ENCODE measurements around the gene BABAM2.

BABAM2 gene

DNA sequence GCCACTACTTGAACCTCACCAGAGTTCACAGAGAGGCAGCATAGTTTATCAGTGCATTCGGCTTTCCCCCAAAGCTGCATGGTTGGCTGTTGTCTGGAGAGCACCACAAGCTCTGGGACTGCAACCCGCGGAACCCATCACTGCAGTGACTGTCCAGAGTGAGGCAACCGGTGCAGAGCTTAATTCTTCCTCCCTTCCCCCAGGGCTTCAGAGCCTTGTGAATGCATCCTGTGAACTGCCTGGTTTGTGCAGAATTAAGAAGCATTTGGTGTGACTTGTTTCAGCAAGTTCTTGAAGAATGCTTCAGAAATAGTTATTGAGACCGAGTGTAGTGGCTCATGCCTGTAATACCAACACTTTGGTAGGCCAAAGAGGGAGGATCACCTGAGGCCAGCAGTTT is 402.9 kb downstream of the BABAM2 start:
- DNase-seq: no peak

DNA sequence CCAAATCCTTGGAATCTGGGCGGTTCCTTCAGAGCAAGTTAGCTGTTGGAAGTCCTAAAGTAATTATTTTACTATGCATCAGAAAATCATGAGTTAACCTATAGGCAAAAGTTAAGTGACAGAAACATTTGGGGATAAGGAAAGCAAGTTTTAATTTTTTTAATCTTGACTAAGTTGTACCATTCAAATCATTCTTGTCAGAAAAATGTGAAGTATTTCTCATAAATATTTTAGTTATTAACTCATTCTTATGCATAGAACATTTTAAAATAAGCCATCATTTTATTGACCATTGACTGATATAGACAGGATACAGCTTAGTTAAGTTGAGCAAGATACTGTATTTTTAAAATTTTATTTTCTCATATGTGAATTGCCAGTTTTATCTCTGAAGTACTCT is 403.9 kb downstream of the BABAM2 start:
- DNase-seq: no peak

DNA sequence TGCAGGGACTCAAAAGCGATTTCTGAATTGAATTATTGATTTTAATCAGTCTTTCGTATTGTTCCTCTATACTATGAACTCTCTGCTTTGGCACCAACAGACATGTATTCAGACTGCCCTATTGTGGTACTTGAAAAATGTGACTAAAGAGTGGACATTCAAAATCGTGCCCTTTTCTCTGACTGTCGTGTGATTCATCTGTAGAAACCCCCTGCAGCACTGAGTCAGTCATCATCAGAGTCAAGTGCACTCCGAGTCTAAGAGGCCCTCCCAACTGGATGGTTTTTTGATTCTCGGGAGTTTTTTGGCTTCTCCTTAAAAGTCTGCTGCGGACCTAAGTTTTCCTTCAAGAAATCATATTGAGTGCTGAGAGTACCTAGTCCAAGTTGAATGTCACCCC is 405.7 kb downstream of the BABAM2 start:
- no peak for DNase-seq

DNA sequence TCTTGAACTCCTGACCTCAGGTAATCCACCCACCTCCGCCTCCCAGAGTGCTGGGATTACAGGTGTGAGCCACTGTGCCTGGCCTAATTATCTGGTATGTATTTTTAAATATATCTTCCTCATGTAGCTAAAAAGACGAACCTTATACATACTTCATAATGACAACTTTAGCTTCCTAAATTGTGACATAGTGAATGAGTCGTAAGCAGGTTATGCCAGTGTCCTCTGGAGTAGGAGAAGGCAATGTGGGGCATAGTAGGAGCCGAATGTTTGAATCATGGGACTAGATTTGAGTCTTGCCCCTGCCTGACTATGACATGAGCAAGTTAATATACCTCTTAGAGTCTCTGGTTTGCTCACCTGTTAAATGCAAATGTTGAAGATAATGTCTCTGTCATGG is 406.4 kb downstream of the BABAM2 start:
- DNase-seq: no peak

DNA sequence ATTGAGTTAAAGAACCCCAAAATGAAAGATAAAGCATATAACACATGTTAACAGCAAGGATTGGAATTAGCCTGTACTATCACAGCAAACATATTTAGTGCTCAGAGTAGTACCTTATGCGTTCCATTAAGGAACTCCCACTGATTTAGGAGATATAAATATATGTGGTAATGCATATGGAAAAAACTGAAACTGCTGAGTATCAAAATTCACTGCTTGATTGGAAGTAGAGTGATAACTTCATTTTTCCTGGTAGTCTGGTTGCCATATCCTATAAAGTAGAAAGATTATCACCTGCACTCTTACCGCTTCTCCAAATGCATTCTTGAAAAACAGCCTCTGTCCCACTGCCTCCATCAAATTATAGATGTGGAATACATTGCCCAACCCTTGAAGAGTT is 407.0 kb downstream of the BABAM2 start:
- DNase-seq: no peak

DNA sequence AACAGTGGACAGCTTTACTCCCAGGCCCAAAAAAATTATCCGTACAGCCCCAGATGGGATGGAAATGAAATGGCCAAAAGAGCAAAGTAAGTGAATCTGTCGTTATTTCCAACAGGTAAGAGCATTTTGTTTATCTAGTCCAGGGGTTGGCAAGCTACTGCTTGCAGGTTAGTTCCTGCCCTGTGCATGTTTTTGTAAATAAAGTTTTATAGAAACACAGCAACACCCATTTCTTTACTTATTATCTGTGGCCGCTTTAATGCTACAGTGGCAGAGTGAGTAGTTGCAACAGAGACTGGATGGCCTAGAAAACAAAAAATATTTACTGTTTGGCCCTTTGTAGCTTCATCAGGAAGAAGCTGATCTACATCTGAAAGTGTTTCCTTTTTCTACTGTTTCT is 407.9 kb downstream of the BABAM2 start:
- no peak for DNase-seq

DNA sequence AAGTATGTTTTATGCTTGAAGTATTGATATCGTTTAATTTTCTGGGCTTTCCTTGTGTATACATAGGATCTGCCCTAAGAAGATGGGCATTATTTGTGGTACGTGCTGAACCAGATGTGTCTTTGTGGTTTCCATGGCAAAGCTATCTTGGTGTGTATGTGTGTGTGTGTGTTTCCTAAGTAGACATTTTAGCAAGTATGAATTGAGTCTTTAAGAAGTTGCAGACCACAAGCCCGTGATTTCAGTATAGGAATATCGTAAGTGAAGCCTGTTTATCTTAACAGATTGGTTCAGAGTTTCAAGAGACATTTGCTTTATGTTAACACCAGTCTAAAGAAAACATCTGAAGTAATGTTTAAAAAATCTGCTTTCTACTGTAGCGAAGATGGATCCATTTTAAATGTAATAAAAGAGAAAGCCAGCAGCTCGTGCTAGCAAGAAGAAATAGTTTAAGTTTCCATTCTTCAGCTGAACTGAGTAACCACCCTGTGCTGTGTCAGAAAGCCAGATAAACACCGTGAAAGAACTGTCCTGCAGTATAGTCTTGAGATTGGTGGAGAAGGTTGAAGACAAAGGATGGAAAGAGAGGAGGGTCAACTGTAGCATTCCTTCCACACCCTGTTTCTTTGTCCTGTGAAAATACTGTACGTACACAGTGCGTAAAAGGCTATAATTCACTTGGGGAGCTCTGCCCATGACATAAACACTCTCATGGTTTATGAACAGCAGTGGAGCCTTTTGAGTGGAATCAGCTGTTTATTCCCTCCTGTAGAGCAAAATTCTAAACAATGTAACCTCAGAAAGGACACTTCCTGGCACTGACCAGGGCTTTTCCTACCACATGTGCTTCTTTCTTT is 410.2 kb downstream of the BABAM2 start:
- DNase-seq: no peak

DNA sequence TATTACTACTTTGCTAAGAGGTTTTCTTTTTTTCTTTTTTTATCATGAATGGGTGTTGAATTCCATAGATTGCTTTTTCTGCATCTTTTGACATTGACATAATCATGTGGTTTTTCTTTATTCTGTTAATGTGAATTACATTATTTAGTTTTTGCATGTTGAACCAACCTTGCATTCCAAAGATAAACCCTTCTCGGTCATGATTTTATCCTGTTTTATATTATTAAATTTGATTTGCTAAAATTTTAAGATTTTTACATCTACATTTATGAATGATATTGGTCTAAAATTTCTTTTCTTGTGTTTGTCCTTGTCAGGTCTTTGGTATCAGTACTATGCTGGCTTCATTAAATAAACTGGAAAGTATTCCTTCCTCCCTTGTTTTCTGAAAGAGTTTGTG is 414.7 kb downstream of the BABAM2 start:
- DNase-seq: no peak

DNA sequence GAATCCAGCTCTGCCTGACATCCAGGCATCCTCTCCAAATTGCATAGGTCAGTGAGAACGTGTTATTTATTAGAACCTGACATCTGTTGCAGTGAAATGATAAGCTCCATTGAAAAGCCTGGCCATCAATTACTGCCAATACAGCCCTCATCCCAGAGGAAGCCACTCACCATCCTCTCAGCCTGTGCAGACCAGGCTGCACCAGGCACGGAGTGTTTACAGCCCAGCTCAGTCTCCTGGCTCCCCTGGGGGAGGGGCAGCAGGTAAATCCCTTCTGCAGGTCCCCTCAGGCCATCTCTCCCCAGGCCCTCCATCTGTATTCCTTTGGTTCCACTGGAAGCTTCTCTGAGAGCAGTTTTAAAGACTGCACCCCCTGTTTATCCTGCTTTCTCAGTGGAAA is 419.6 kb downstream of the BABAM2 start:
- DNase-seq: no peak

DNA sequence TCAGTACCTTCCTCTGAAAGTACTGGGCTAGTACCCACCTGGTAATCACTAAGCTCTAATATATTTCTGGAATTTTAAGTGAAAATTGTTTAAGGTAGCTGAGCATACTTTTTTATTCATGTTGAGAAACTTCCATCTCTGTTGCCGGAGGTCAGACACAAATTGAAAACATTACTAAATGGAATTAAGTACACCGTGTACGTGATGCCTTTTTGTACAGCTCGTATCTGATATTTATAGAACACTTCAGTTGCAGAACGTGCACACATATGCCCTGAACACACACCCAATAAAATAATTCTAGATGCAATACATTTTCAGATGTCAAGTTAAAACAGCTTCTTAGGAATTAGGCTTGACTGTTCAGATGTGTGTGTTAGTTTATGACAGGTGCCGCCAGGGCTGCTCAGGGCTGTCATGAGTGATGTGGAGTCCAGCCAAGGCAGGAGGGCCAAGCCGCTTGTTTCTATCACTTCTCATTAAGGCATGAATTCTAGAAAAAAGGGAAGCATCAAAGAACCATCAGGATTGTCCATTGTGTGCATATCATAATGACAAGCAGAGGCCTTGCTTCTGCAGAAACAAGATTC is 421.2 kb downstream of the BABAM2 start:
- DNase-seq: no peak

DNA sequence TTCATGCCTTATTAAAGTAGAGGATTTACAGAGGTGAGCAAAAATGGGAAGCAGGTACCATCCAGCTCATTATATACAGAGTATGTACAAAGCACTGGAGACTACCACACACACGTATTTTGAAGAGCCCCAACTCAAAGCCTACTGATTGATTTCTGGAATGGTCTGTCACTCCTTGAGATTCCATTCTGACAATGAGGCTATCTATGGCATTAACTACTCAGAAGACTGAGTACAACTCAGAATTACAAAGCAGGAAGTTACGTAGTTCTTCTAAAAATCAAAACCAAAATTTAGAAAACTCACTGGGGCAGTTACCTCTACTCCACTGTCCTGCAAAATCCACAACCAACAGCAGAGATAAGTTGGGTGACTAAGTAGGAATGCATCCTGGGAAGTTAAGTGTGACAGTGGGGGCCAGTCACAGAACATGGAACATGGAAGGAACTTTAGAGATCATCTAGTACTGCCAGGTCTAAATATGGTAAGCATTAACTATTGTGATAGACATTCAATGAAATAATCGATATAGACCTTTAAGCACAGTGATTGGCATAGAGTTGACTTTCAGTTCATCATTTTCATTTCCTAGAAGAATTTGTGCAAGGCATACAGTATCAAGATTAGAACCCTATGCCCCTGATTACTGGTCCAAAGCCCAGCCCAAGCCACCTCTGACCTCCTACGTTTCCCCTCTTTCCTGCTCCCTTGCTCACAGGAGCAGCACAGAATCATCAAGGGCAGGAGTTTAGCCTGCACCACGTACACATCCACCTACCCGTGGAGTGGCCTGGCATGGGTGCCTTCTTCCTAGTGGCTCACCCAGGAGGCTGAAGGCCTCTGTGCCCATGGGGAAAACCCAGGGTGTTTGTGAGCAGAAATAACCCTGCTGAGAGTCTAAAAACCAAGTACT is 422.0 kb downstream of the BABAM2 start:
- no peak for DNase-seq

DNA sequence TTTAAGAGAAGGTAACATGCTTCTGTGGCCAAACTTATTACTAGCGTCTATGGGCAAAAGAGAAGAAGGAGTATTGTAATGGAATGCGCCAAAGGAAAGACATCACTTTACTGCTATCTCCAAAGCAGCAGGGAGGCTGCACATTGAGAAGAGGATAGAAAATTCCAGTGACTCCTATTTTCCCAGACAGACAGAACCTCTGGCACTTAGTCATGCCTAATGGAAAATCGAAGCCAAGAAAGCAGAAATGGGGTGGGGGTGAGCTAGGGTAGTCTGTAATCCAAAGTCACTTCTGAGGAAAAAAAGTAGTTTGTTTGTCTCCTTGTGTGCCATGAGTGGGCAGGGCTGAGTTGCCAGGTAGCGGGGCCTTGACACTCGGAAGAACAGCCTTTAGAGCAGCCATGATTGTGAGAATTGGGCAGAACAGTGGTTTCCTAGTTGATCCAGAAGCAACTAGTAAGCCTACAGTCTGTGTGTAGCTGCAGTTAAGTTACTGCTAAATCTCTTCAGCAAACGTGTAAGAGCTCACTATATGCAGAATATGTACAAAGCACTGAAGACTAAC is 422.8 kb downstream of the BABAM2 start:
- no peak for DNase-seq

DNA sequence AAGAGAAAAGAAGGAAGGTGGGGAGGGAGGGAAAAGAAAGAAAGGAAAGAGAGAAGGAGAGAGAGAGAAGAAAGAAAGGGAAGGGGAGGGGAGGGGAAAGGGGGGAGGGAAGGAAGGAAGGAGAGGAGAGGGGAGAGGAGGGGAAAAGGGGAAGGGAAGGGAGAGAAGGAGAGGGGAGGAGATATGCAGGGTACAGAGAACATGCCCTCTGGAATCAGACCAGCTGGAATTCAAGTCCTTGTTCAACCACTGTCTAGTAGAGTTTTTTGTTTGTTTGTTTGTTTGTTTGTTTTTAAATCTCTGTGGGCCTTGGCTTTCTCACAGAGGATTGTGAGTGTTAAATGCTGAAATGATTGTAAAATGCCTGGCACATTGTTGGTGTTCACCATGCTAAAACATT is 424.4 kb downstream of the BABAM2 start:
- DNase-seq: no peak

DNA sequence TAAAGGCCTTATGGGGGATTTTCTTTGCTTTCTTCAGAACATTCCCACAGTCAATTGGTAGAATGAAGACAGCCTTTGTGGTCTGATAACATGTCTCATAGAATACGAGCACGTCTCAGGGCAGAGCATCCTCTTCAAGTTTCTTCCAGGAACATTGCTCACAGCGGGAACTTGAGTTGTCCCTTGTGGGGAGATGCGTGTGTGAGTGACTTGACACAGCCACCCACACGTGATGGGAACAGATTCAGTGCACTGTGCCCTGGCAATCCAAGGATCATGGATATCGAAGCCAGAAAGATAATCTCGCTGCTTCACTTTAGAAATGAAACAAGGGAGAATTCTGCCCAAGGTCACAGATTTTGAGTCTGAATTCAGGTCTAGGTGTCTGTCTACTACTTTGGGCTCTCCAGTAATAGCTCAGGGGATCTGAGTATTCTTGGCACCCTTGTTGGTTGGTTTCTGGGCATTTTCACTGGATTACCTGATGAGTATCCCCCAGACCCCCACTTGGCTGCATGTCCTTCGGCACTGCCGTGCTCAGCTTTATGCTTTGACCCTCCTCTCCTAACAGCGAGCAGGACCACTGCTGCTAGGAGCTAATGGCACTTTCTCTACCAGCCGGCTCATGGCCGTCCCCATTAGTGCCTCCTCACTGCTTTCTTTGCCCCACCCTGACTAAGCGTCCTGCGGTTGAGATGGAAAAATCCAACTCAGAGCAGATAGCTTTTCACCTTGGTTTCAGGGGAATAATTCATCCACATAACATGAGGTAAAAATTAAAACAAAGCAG is 426.2 kb downstream of the BABAM2 start:
- DNase-seq: no peak

DNA sequence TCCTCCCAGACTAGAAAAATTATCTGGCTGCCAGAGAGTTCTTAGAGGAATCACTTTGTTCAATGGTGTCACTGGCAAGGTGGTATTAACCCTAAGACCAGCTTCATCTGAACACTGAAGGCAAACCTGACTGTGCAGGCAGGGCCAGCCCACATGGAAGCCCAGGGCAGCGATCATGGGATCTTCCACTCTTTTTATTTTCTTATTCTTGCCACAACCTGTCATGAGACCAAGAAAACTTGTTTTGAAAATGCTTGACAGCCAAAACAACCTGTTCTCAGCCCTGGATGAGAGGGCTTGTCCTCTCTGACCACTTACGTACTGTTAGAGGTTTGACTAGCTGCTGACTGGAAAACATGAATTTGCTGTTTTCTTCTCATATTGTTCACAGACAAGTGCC is 426.9 kb downstream of the BABAM2 start:
- no peak for DNase-seq

DNA sequence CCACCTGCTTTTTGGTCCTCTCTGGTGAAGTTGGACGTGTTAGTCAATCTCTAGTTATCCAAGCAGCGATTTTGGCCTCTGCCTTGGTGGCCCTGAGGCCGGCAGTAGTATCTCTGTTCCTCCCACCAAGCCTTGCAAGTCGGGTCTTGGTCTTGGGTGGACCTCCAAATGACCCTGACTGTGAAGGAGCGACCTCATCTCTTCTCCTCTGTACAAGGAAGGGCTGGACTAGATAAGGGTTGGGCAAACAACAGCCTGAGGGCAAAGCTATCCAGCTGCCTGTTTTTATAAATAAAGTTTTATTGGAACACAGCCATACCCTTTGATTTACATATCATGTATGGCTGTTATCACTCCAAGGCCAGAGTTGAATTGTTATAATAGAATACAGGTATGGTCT is 427.5 kb downstream of the BABAM2 start:
- DNase-seq: no peak

DNA sequence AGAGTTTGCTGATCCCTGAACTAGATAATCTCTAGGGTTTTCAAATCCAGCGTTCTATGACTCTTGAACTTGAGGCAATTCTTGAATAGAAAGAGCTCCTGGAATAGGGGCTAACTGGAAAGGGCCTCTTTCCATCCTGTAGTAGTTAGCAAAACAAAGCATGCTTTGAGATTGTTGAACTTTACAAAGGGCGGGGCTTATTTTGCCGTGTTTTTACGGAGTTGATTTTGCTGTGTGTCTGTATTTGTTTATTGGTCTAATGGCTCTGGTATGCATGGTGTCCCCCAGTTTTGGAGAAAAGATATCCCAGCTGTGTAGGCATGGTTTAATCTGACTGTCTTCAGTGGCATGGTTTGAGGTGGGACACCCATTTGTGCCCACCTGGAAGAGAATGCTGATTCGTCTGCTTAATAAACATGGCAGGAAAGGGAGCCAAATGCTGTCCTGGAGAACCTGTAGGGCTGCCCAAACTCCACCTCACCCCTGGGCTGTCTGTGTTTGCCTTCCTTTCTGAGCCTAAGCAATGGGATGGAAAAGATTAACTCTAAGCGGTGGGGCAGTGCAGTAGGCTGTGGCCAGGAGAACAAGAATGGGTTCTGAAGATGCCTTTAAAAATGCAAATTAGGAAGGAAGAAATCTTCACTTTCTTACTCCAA is 428.1 kb downstream of the BABAM2 start:
- DNase-seq: no peak

DNA sequence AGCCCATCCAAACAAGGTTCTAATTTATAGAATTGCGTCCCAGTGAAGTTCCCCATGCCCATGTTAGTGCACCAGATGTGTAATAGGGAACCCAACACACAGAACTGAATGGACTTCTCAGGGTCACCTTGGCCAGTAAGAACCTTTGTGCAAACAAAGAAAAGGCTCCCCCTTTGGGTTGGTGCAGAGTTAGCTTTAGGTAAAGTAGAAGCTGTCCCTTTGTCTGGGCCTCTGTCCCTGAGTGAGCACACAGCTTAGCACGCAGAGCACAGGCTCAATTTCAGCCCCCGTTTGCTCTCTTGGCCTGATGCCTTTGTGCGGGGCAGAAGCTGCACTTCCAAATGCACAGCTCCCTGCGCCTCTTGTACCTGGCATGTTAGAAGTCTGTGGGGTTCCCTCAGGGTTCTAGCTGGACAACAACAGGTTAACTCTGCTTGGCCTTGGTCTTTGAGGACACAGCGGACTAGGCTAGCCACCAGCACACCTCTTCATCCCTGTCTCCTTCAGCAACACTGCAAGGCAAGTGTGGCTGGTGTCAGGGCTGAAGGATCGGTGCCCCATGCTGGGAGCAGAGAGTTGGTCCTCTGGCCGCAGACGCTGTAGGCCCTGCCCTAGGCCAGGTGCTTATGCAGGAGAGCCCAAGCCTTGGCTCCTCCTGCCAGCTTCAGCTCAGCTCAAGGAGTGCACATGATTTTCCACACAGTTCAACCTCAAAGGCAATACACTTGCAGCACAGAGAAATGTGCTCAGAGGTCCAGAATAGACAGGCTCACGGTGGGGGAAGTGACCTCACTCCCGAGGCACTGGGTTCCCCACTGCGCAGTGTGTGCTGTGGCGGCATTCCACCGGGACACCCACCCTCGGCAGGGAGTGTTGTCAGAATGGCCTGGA is 428.8 kb downstream of the BABAM2 start:
- DNase-seq: no peak

DNA sequence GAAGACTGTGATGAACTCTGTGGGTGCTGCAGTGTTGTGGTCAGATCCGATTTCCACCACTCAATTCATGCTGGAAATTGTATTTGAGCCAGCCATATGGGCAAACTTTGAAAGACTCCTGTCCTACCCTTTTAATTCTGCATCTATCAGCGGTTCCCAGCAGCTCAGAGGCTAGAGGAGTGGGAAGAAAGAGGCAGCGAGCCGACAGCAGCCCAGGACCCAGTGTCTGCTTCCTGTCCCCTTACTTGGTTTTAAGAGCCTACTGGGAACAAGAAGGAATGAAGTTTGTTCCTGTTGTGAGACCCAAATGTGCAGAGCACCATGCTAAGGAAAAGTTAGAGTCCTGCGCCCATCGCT is 429.5 kb downstream of the BABAM2 start:
- DNase-seq: no peak

DNA sequence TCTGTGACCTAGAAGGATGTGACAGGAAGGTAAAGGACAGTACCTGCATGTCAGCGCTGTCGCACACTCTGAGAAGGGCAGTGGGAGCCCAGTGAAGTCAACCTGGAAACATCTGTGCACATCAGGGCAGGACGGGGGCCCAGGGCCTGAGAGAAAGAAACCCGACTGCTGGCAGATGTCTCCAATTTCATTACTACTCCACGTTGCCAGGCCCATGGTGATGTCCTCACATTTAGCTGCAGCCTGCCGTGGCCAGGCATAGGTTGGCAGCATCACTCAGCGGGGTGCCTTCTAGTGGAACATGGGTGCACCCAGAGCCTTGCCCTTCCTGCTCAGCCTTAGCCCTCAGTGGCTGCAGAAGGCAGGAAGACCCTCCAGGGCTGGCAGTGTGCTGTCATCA is 429.8 kb downstream of the BABAM2 start:
- no peak for DNase-seq

DNA sequence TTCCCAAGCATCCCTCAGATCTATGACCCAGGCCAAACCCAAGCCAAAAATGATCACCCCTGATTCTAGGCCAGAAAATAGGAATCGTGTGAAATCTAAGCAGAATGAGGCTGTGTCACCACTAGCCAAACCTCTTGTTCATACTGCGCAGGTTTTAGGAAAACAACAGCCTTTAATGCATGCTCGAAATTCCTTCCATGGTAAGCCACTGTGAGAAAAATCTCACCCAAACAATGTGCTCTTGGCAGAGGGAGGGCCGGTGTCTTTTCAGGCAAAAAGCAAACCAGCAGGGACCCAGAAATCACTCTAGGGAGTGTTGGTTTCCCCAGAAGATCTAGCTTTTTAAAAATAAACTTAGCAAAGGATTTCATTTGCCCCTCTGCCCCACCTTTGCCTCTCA is 430.9 kb downstream of the BABAM2 start:
- no peak for DNase-seq

Data from activated CD4-positive, alpha-beta T cell treated with anti-CD3 and anti-CD28 coated beads for 1 hour (primary cell).